ENCODE results near the gene ZNF526.

The ZNF526 gene

GRCh38 chr19:42273407-42274064 is 53.4 kb downstream of the ZNF526 start:
- Histone ChIP-seq H3F3A (ENCODE audit: insufficient read depth) (0 out of 2 replicates have a peak, but pooled peaks cover 5% of the 10 kb centered on the region), H3K79me2 (ENCODE audit: insufficient read depth, low read length) (peaks cover 11% of the 10 kb centered on the region; the same call in 1 of the 2 replicates), H3K9ac (ENCODE audit: low read length) (no peak overlapping the region)

DNA sequence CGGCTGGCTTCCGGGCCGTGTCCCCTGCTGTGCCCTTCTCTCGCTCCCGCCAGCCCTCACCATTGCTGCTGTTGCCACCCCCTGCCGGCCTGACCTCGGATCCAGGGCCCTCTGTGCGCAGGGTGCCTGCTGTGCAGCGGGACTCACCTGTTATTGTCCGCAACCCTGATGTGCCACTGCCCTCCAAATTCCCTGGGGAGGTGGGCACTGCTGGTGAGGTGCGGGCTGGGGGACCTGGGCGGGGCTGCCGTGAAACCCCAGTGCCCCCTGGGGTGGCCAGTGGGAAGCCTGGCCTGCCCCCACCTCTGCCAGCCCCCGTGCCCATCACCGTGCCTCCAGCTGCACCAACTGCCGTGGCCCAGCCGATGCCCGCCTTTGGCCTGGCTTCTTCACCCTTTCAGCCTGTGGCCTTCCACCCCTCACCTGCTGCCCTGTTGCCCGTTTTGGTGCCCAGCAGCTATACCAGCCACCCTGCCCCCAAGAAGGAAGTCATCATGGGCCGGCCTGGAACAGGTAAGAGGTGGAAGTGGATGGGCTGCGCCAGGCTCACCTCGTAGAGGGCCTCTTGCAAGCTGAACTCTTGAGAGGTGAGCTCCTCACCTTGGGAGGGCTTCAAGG is 54.1 kb downstream of the ZNF526 start:
- Histone ChIP-seq H2AFZ (ENCODE audit: low read depth, low read length, severe bottlenecking) (no peak overlapping the region), H3K4me2 (ENCODE audit: low read depth, low read length, poor library complexity, severe bottlenecking) (no peak overlapping the region), H3K27ac (ENCODE audit: low read depth, low read length) (no peak overlapping the region), H3K79me2 (ENCODE audit: insufficient read depth, low read length) (peaks cover 11% of the 10 kb centered on the region; the same call in 1 of the 2 replicates), H3K9ac (ENCODE audit: low read length) (no peak overlapping the region), H3K9me2 (replicated peaks; ENCODE audit: insufficient read depth, low read length) (no peaks in the 10 kb centered on the region), H3K4me3 (ENCODE audit: insufficient read depth, low read length, poor library complexity, severe bottlenecking) (no peak overlapping the region), H3K36me3 (ENCODE audit: low read length) (no peaks in the 10 kb centered on the region), H3K27me3 (ENCODE audit: low read length) (no peaks in the 10 kb centered on the region), H4K20me1 (ENCODE audit: low read depth, low read length) (no peaks in the 10 kb centered on the region), H3F3A (ENCODE audit: insufficient read depth) (0 out of 2 replicates have a peak, but pooled peaks cover 6% of the 10 kb centered on the region), H3K9me3 (ENCODE audit: insufficient read depth, low read length) (no peaks in the 10 kb centered on the region)
- no peak for TF ChIP-seq CTCF (IDR thresholded peaks at IDR 0.05; ENCODE audit: insufficient read depth, low read length, poor library complexity, severe bottlenecking)
- no peak for TF ChIP-seq EZH2phosphoT487 (conservative IDR thresholded peaks at IDR 0.05; ENCODE audit: low read length)

More at GRCh38 chr19:42273407-42274064, 53.4 kb downstream of the ZNF526 start:
- no peaks in the 10 kb centered on the region for H3K9me3 ChIP-seq (ENCODE audit: insufficient read depth, low read length)
- H3K36me3 ChIP-seq (ENCODE audit: low read length) = no peaks in the 10 kb centered on the region
- no peaks in the 10 kb centered on the region for H3K27me3 ChIP-seq (ENCODE audit: low read length)
- no peaks in the 10 kb centered on the region for H3K9me2 ChIP-seq (replicated peaks; ENCODE audit: insufficient read depth, low read length)
- no peak overlapping the region for H3K4me3 ChIP-seq (ENCODE audit: insufficient read depth, low read length, poor library complexity, severe bottlenecking)
- no peaks in the 10 kb centered on the region for H4K20me1 ChIP-seq (ENCODE audit: low read depth, low read length)
- no peak for TF ChIP-seq CTCF (IDR thresholded peaks at IDR 0.05; ENCODE audit: insufficient read depth, low read length, poor library complexity, severe bottlenecking)
- no peak for TF ChIP-seq EZH2phosphoT487 (conservative IDR thresholded peaks at IDR 0.05; ENCODE audit: low read length)
- H2AFZ ChIP-seq (ENCODE audit: low read depth, low read length, severe bottlenecking) = no peak overlapping the region
- no peak overlapping the region for H3K4me2 ChIP-seq (ENCODE audit: low read depth, low read length, poor library complexity, severe bottlenecking)
- H3K27ac ChIP-seq (ENCODE audit: low read depth, low read length) = no peak overlapping the region

DNA sequence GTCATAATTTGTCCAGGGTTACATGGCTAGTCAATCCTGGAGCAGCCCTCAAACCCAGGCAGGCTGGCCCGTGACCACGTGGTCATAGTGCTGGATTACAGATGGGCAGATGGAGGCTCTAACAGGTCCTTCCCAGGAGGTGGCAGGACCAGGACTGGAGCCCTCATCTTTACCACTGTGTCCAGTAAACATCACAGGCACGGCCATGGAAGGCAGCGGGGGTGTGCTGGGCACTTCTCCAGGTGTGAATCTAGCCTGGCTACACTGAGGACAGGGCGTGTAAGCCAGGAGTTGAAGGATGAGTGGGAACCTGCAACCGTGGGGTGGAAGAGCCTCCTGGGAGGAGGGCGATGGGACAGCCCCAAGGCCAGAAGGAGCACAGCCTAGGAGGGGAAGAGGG is 55.0 kb downstream of the ZNF526 start:
- 0 out of 2 replicates have a peak, but pooled peaks cover 9% of the 10 kb centered on the region for H3F3A ChIP-seq (ENCODE audit: insufficient read depth)
- no peaks in the 10 kb centered on the region for H3K36me3 ChIP-seq (ENCODE audit: low read length)
- no peaks in the 10 kb centered on the region for H3K27me3 ChIP-seq (ENCODE audit: low read length)
- no peak overlapping the region for H3K4me2 ChIP-seq (ENCODE audit: low read depth, low read length, poor library complexity, severe bottlenecking)
- no peaks in the 10 kb centered on the region for H3K9me3 ChIP-seq (ENCODE audit: insufficient read depth, low read length)
- no peaks in the 10 kb centered on the region for H3K9me2 ChIP-seq (replicated peaks; ENCODE audit: insufficient read depth, low read length)
- no peak overlapping the region for H3K4me3 ChIP-seq (ENCODE audit: insufficient read depth, low read length, poor library complexity, severe bottlenecking)
- no peaks in the 10 kb centered on the region for H4K20me1 ChIP-seq (ENCODE audit: low read depth, low read length)
- H3K27ac ChIP-seq (ENCODE audit: low read depth, low read length) = no peak overlapping the region
- no peak overlapping the region for H3K9ac ChIP-seq (ENCODE audit: low read length)
- H3K79me2 ChIP-seq (ENCODE audit: insufficient read depth, low read length) = peaks cover 3% of the 10 kb centered on the region; the same call in 1 of the 2 replicates
- no peak overlapping the region for H2AFZ ChIP-seq (ENCODE audit: low read depth, low read length, severe bottlenecking)
- no peak for TF ChIP-seq CTCF (IDR thresholded peaks at IDR 0.05; ENCODE audit: insufficient read depth, low read length, poor library complexity, severe bottlenecking)
- no peak for TF ChIP-seq EZH2phosphoT487 (conservative IDR thresholded peaks at IDR 0.05; ENCODE audit: low read length)

Measured in SU-DHL-6 (cell line).